ENCODE measurements around the gene ETV6.

DNA sequence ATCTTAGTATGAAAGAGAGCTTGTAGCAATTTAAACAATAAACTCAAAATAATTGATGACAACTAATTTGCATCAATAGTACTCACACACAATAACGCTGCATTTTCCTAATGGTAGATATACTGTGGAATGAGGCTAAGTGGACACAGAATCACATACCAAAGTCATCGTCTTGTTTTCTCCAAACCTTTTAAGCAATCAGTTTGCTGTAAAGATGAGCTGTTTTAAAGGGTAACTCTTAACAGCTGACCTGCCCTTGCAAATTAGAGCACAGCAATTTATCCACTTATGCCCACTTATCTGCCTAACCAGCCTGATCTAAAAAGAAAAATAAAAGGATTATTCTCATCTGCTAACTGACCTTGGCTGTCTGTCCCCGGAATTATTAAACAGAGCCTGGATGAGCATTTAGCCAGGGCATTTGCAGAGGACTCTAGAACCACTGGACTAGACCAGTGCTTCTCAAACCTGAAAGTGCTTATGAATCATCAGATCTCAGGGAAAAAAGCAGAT is 247.0 kb downstream of the ETV6 start:
- TF ChIP-seq, protein P1, sequence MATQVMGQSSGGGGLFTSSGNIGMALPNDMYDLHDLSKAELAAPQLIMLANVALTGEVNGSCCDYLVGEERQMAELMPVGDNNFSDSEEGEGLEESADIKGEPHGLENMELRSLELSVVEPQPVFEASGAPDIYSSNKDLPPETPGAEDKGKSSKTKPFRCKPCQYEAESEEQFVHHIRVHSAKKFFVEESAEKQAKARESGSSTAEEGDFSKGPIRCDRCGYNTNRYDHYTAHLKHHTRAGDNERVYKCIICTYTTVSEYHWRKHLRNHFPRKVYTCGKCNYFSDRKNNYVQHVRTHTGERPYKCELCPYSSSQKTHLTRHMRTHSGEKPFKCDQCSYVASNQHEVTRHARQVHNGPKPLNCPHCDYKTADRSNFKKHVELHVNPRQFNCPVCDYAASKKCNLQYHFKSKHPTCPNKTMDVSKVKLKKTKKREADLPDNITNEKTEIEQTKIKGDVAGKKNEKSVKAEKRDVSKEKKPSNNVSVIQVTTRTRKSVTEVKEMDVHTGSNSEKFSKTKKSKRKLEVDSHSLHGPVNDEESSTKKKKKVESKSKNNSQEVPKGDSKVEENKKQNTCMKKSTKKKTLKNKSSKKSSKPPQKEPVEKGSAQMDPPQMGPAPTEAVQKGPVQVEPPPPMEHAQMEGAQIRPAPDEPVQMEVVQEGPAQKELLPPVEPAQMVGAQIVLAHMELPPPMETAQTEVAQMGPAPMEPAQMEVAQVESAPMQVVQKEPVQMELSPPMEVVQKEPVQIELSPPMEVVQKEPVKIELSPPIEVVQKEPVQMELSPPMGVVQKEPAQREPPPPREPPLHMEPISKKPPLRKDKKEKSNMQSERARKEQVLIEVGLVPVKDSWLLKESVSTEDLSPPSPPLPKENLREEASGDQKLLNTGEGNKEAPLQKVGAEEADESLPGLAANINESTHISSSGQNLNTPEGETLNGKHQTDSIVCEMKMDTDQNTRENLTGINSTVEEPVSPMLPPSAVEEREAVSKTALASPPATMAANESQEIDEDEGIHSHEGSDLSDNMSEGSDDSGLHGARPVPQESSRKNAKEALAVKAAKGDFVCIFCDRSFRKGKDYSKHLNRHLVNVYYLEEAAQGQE (IDR thresholded peaks at IDR 0.05; ENCODE audit: insufficient read depth in 1 of 2, low read depth in 2 of 2, low read length in 2 of 2) = no peak
- no peak for TF ChIP-seq POLR2AphosphoS5 (IDR thresholded peaks at IDR 0.05; ENCODE audit: low read depth, low read length)
- no peak for TF ChIP-seq TAF1 (IDR thresholded peaks at IDR 0.05; ENCODE audit: borderline replicate concordance, insufficient read depth, low read length)
- no peak for TF ChIP-seq SIN3A (IDR thresholded peaks at IDR 0.05; ENCODE audit: borderline replicate concordance, insufficient read depth, low read length)
- TF ChIP-seq FOXP2 (optimal IDR thresholded peaks at IDR 0.05; ENCODE audit: borderline replicate concordance, extremely low read depth, extremely low read length, insufficient read depth) = no peak
